ENCODE results near the gene ZNF786.

The ZNF786 gene

DNA sequence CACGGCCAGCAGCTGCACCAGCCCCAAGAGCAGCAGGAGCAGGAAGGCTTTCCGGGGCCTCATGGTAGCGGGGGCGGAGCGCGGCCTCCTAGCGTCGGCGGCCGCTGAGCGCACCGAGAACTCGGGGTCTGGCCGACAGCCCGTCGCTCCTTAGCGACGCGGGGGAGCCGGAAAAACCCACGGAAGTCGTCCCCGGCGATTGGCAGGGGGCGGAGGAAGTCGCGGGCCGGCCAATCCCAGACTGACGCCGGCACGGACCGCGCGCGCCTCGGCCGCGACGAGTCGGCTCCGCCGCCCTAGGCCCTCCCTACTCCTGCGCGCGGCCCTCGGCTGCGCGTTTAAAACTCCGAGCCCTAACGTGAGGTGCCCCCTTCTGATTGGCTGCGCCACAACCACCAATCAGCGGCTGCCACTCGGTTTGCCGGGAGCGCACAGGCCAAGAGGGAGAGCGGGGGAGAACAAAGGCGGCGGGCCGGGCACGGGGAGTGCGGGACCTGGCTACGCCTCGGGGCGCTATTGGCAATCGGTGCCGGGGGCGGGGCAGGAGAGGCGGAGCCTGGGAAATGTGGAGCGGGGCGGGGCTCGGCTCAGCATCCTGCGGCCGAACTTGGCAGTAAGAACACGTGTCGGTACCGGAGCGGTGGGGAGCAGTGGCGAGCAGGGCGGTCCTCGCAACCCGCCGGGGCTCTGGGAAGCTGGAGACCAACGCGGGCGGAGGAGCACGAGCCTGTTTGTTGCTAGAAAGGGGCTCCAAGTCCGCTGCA, 62.0 kb downstream of the ZNF786 start, which contains the start of gene PDIA4:
TSS of gene PDIA4 (minus strand) at position 160 of the 764 bp plus-strand sequence. CDS start at position 63, 97 bp downstream.
- DNase-seq = peak; percentile 100

GRCh38 chr7:149027611-149028345, 62.7 kb downstream of the ZNF786 start:
- DNase-seq = no peak

DNA sequence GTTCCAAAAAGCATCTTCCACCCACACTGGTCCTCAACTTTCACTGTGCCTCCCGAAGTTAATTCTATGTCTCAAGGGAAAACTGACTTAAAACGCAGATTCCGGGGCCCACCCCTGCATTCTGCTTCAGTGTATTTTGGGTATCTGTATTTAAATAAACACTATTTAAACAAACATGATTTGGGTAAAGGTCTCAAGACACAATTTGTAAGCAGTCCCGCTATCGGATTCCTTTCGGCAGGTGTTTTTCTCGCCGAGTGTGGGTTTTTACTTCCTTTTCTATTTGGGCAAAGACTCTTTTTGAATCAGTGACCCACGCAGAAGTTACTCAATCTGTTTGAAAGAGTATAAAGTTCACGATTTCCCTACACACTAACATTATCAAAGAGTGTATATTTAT, 63.5 kb downstream of the ZNF786 start:
- DNase-seq = no peak

DNA sequence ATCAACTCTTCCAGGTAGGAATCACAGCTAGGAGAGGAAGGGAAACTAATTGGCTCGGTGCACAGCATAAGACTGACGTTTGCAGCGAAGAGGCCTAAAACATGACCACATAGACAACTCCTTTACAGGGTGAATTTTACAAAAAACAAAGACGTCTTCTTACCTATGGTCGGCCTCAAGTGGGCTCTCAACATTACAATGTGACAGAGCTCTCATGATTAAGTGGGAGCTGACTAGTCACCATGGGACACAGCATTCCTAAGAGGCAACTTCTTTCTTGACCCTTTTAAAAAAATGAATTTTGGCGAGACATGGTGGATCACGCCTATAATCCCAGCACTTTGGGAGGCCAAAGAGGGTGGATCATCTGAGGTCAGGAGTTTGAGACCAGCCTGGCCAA, 66.9 kb downstream of the ZNF786 start:
- no peak for DNase-seq

- DNase-seq = no peak
These were observed 67.7 kb downstream of the ZNF786 start for GRCh38 chr7:149022756-149023360.

DNA sequence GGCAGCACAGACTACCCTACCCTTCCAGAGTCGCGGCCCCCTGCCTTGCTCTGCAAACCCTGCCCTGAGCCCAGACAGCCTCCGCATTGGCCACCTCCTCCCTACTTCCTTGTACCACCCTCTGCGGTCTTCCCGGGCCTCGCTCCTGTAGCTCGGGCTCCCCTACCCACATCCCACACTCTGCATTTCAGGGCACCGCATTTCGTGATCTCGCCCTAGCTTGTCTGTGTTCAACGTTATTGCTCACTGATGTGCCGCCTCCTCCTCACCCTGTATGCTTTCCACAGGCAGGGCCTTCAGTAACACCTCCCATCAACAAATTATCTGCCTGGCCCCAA, 68.8 kb downstream of the ZNF786 start:
- DNase-seq = no peak

- no peak for DNase-seq
These were observed 70.0 kb downstream of the ZNF786 start for GRCh38 chr7:149020483-149020882.

All from islet precursor cell (in vitro differentiated cells).